HG02759 (cell line): Measurements from ENCODE around the gene ISG20.

Source experiments
- ATAC-seq: cut with Tn5 transposase; IDR thresholded peaks from one replicate; pipeline ENCODE4 v1.9.1; 2021; ENCODE audit warnings: mild to moderate bottlenecking, moderate library complexity; ENCODE audit not compliant: unreplicated experiment

Gene ISG20

GRCh38 chr15:88638626-88639372, at the start of gene ISG20:
ISG20 (plus strand) TSS chr15:88639016; CDS start chr15:88639367, 351 bp downstream.
- ATAC-seq = peak; percentile 69

- ATAC-seq = no peak
Observed at GRCh38 chr15:88590759-88591158, 48.1 kb upstream of the ISG20 start.

GRCh38 chr15:88591384-88591783, 47.4 kb upstream of the ISG20 start:
- no peak for ATAC-seq

- ATAC-seq = no peak
Observed at GRCh38 chr15:88603885-88604284, 34.9 kb upstream of the ISG20 start.

- ATAC-seq = no peak
Observed at GRCh38 chr15:88604381-88605188, 34.2 kb upstream of the ISG20 start.

GRCh38 chr15:88605189-88606069, 33.4 kb upstream of the ISG20 start:
- ATAC-seq = no peak

- ATAC-seq = no peak
Observed at GRCh38 chr15:88606070-88606794, 32.6 kb upstream of the ISG20 start.

- ATAC-seq = no peak
Observed at GRCh38 chr15:88607951-88608350, 30.9 kb upstream of the ISG20 start.

GRCh38 chr15:88608607-88609181, 30.1 kb upstream of the ISG20 start:
- ATAC-seq = no peak

GRCh38 chr15:88609344-88610090, 29.3 kb upstream of the ISG20 start:
- no peak for ATAC-seq

- no peak for ATAC-seq
Observed at GRCh38 chr15:88610701-88611231, 28.1 kb upstream of the ISG20 start.

GRCh38 chr15:88612186-88612796, 26.5 kb upstream of the ISG20 start:
- no peak for ATAC-seq

GRCh38 chr15:88613074-88613944, 25.5 kb upstream of the ISG20 start:
- no peak for ATAC-seq

GRCh38 chr15:88615303-88616107, 23.3 kb upstream of the ISG20 start:
- ATAC-seq = peak; percentile 72

GRCh38 chr15:88616240-88616639, 22.6 kb upstream of the ISG20 start:
- no peak for ATAC-seq

GRCh38 chr15:88617031-88617722, 21.6 kb upstream of the ISG20 start:
- no peak for ATAC-seq
